OCI-LY7 (cell line): ENCODE data around the gene OTUD3. TPM values are rescaled to one million over a fixed set of nuclear protein-coding genes. Genes with fewer than 3 reads are reported as not detected.
A peak's percentile ranks its signal among the peaks of the same experiment; 100 is the strongest.

Experiments
- BruUV-seq: library from RNA; stranded (reverse); fragments of 400-500 nt; replicated peaks from 2 replicates; lab custom pipeline; 2021; lab: Mats Ljungman, UMichigan
- CTCF ChIA-PET: fragments of 300-600 bp; sonication (Branson Sonifier 250); formaldehyde crosslinking; loops from one replicate; lab custom pipeline; 2022; ENCODE audit warnings: antibody characterized with exemption; ENCODE audit not compliant: unreplicated experiment; lab: Charles Lee
- POLR2A ChIA-PET: fragments of 300-600 bp; sonication (Branson Sonifier 250); formaldehyde crosslinking; loops from one replicate; lab custom pipeline; 2022; ENCODE audit warnings: antibody characterized with exemption; lab: Charles Lee
- DNase-seq: peaks from one replicate; pipeline ENCODE4 v3.0.0-alpha.2; 2015; ENCODE audit warnings: low spot score
- H2AFZ ChIP-seq: fragments of 200-600 bp; sonication (generic), shearing (Covaris generic); 2 replicates; pipeline ENCODE4 v1.6.1; 2014; ENCODE audit warnings: mild to moderate bottlenecking, antibody characterized with exemption, low read length, moderate library complexity
- H3K27ac ChIP-seq: fragments of 200-600 bp; sonication (generic); 2 replicates; pipeline ENCODE4 v1.5.1; 2014; ENCODE audit warnings: mixed run types, low read depth, mild to moderate bottlenecking, moderate library complexity, low read length, inconsistent platforms; ENCODE audit not compliant: poor library complexity, severe bottlenecking
- H3K36me3 ChIP-seq: fragments of 200-600 bp; sonication (generic); 2 replicates; pipeline ENCODE4 v1.6.1; 2014; ENCODE audit warnings: mild to moderate bottlenecking, antibody characterized with exemption, low read length, moderate library complexity, mixed read lengths; ENCODE audit not compliant: insufficient read depth
- H3K4me1 ChIP-seq: fragments of 200-600 bp; sonication (generic); 2 replicates; pipeline ENCODE4 v1.5.1; 2014; ENCODE audit warnings: mild to moderate bottlenecking, low read length; ENCODE audit not compliant: insufficient read depth, poor library complexity, severe bottlenecking
- H3K4me2 ChIP-seq: fragments of 200-600 bp; sonication (generic); 2 replicates; pipeline ENCODE4 v1.6.1; 2014; ENCODE audit warnings: mild to moderate bottlenecking, low read length
- H3K4me3 ChIP-seq: fragments of 200-600 bp; sonication (generic); 2 replicates; pipeline ENCODE4 v1.5.1; 2014; ENCODE audit warnings: mild to moderate bottlenecking, low read depth, low read length; ENCODE audit not compliant: poor library complexity, severe bottlenecking
- H3K79me2 ChIP-seq: fragments of 200-600 bp; sonication (generic); 2 replicates; pipeline ENCODE4 v1.6.1; 2016; ENCODE audit warnings: low read depth, mild to moderate bottlenecking, low read length, moderate library complexity, mixed read lengths; ENCODE audit not compliant: insufficient read depth
- H3K9me2 ChIP-seq: fragments of 200-600 bp; sonication (generic); 2 replicates; pipeline ENCODE4 v1.6.1; 2016; ENCODE audit warnings: mild to moderate bottlenecking, low read length, mixed read lengths; ENCODE audit not compliant: insufficient read depth
- H3K9me3 ChIP-seq: fragments of 200-600 bp; sonication (generic); 2 replicates; pipeline ENCODE4 v1.6.1; 2014; ENCODE audit warnings: mild to moderate bottlenecking, mixed run types, low read length, mixed read lengths
- H4K20me1 ChIP-seq: fragments of 200-600 bp; sonication (generic); 2 replicates; pipeline ENCODE4 v1.6.1; 2014; ENCODE audit warnings: mild to moderate bottlenecking, antibody characterized with exemption, low read length, moderate library complexity, mixed read lengths; ENCODE audit not compliant: insufficient read depth
- CTCF ChIP-seq: fragments of 200-600 bp; sonication (generic); conservative IDR thresholded peaks from 2 replicates; pipeline ENCODE4 v1.5.1; 2014; ENCODE audit warnings: mild to moderate bottlenecking, antibody characterized with exemption, low read length, moderate library complexity, mixed read lengths
- EZH2phosphoT487 ChIP-seq: fragments of 200-600 bp; sonication (generic); IDR thresholded peaks from 2 replicates; pipeline ENCODE4 v1.6.1; 2018; ENCODE audit warnings: low read depth, borderline replicate concordance, mild to moderate bottlenecking, mixed run types, antibody characterized with exemption, low read length, moderate library complexity, mixed read lengths
- intact Hi-C: fragments of 100-400 bp; cut with micrococcal nuclease; formaldehyde crosslinking; loops from one replicate; pipeline ENCODE4 v1.10.0; 2022; ENCODE audit not compliant: unreplicated experiment
- total RNA-seq, 2 experiments: library from RNA; depleted of rRNA in 1 of 2; stranded (reverse); fragments of >200 nt in 1 of 2; shearing (Covaris generic) in 1 of 2; gene quantifications; 2 replicates each; pipeline ENCODE4 v1.2.3, GENCODE V29; 2014 to 2022

The OTUD3 gene
- total RNA-seq, 2 experiments from 2014 or later = 7.3 to 14.7 TPM

- Histone ChIP-seq H3K9me3 (no peaks in the 10 kb centered on the region), H3K27ac (no peak overlapping the region), H3K79me2 (no peaks in the 10 kb centered on the region), H3K4me2 (peak overlapping the region; percentile 32), H2AFZ (no peak overlapping the region), H3K4me1 (peaks cover 4% of the 10 kb centered on the region), H3K4me3 (no peak overlapping the region), H3K9me2 (no peaks in the 10 kb centered on the region), H4K20me1 (no peaks in the 10 kb centered on the region), H3K36me3 (no peaks in the 10 kb centered on the region)
- ChIA-PET POLR2A (no interaction called here), CTCF (no interaction called here)
- BruUV-seq = no TSS peak
- intact Hi-C loops = no loop called here
- TF ChIP-seq EZH2phosphoT487 (no peak), CTCF (no peak)
- peak; percentile 4 for DNase-seq
These were observed 78.4 kb downstream of the OTUD3 start for GRCh38 chr1:19960591-19960990.

Other genes starting within 250 kb of the OTUD3 start
- gene NBL1, start 238.1 kb upstream of the OTUD3 start, total RNA-seq (2014; rRNA removed; shearing (Covaris generic)) = 0.33 TPM in 1 of 2 replicates, not detected in the other
- gene NBL1, start 238.1 kb upstream of the OTUD3 start, total RNA-seq (2022) = not detected in 2 replicates
- not detected in 2 replicates for gene HTR6, start 217.5 kb upstream of the OTUD3 start, total RNA-seq (2014; rRNA removed; shearing (Covaris generic))
- not detected in 2 replicates for gene HTR6, start 217.5 kb upstream of the OTUD3 start, total RNA-seq (2022)
- 0.31 and 1.2 TPM in 2 replicates for gene TMCO4, start 82.5 kb upstream of the OTUD3 start, total RNA-seq (2014; rRNA removed; shearing (Covaris generic))
- gene TMCO4, start 82.5 kb upstream of the OTUD3 start, total RNA-seq (2022) = 7.8 and 8.1 TPM in 2 replicates
- not detected in 2 replicates for gene RNF186, start 67.1 kb upstream of the OTUD3 start, total RNA-seq (2014; rRNA removed; shearing (Covaris generic))
- gene RNF186, start 67.1 kb upstream of the OTUD3 start, total RNA-seq (2022) = not detected in 2 replicates
- not detected in 2 replicates for gene PLA2G2E, start 41.2 kb downstream of the OTUD3 start, total RNA-seq (2014; rRNA removed; shearing (Covaris generic))
- not detected in 2 replicates for gene PLA2G2E, start 41.2 kb downstream of the OTUD3 start, total RNA-seq (2022)
- gene PLA2G2A, start 97.2 kb downstream of the OTUD3 start, total RNA-seq (2014; rRNA removed; shearing (Covaris generic)) = not detected in 2 replicates
- gene PLA2G2A, start 97.2 kb downstream of the OTUD3 start, total RNA-seq (2022) = not detected in 2 replicates
- gene PLA2G5, start 187.8 kb downstream of the OTUD3 start, total RNA-seq (2014; rRNA removed; shearing (Covaris generic)) = not detected in 2 replicates
- gene PLA2G5, start 187.8 kb downstream of the OTUD3 start, total RNA-seq (2022) = not detected in 2 replicates
- not detected in 2 replicates for gene PLA2G2D, start 237.1 kb downstream of the OTUD3 start, total RNA-seq (2014; rRNA removed; shearing (Covaris generic))
- gene PLA2G2D, start 237.1 kb downstream of the OTUD3 start, total RNA-seq (2022) = not detected in 2 replicates